K562 (cell line): ENCODE data around the gene CTNS. TPM values are rescaled to one million over a fixed set of nuclear protein-coding genes. Genes with fewer than 3 reads are reported as not detected.

Experiments used
- ATAC-seq: fragments of 200-7000 bp; cut with Tn5 transposase; 3 replicates; pipeline ENCODE4 v1.9.1; 2020; ENCODE audit warnings: moderate library complexity
- BruUV-seq: library from RNA; stranded (reverse); fragments of 400-500 nt; replicated peaks from 2 replicates; lab custom pipeline; 2021; lab: Mats Ljungman, UMichigan
- CTCF ChIA-PET: fragments of 300-600 bp; formaldehyde crosslinking; extraction: SDS; loops from one replicate; lab custom pipeline; 2021; ENCODE audit warnings: low intra/inter-chr PET ratio; lab: Yijun Ruan, JAX
- POLR2A ChIA-PET: fragments of 300-600, 350-650 bp; sonication (Branson Sonifier 250); formaldehyde crosslinking; extraction: SDS; loops from one replicate; lab custom pipeline; 2021; ENCODE audit warnings: antibody characterized with exemption, inconsistent platforms; lab: Yijun Ruan, JAX
- DNase-seq, 4 experiments: peaks; one replicate each; pipeline versions ENCODE4 v3.0.0 to v3.0.0-alpha.2; 2011 to 2018; ENCODE audit warnings: low spot score in 3 of 4, mixed read lengths in 3 of 4; ENCODE audit errors: extremely low read depth in 1 of 4
- FAIRE-seq: peaks from 2 replicates; lab custom pipeline; 2011; peaks lifted over from hg19 to GRCh38; lab: Jason Lieb, UNC
- H2AFZ ChIP-seq: 2 replicates; pipeline ENCODE4 v1.6.0; 2011; ENCODE audit warnings: low read depth, low read length, control low read depth, inconsistent platforms
- H3K27ac ChIP-seq: fragments of 200-600 bp; 3 replicates; pipeline ENCODE4 v1.8.0; 2011; ENCODE audit warnings: low read depth, mild to moderate bottlenecking, control low read depth, inconsistent platforms, low read length, moderate library complexity, mixed read lengths; ENCODE audit errors: extremely low read depth
- H3K27me3 ChIP-seq, 2 experiments: fragments of 300-600 bp in 1 of 2; 2 replicates in 1 of 2; 3 replicates in 1 of 2; pipeline versions ENCODE4 v1.6.0 to v1.8.0; 2011; ENCODE audit warnings: inconsistent platforms in 2 of 2, low read length in 2 of 2, mild to moderate bottlenecking in 1 of 2, mixed read lengths in 1 of 2, moderate library complexity in 1 of 2; ENCODE audit not compliant: control insufficient read depth in 2 of 2, insufficient read depth in 2 of 2
- H3K36me3 ChIP-seq: fragments of 300-600 bp; 3 replicates; pipeline ENCODE4 v1.8.0; 2011; ENCODE audit warnings: mild to moderate bottlenecking, low read length, inconsistent platforms; ENCODE audit not compliant: control insufficient read depth, insufficient read depth
- H3K4me1 ChIP-seq, 2 experiments: fragments of 200-600 bp in 1 of 2; replicated peaks in 1 of 2; 2 replicates in 1 of 2; 3 replicates in 1 of 2; pipeline versions ENCODE4 v1.5.1 to v1.8.0; 2011; ENCODE audit warnings: inconsistent platforms in 2 of 2, low read length in 2 of 2, mild to moderate bottlenecking in 1 of 2, mixed read lengths in 1 of 2, moderate library complexity in 1 of 2; ENCODE audit not compliant: control insufficient read depth in 2 of 2, insufficient read depth in 2 of 2
- H3K4me2 ChIP-seq: 2 replicates; pipeline ENCODE4 v1.6.1; 2011; ENCODE audit warnings: low read length, control low read depth, inconsistent platforms, mixed read lengths; ENCODE audit not compliant: insufficient read depth
- H3K4me3 ChIP-seq: fragments of 200-600 bp; sonication (generic), shearing (Covaris generic); 2 replicates; pipeline ENCODE4 v1.5.1; 2016; ENCODE audit warnings: control low read depth, inconsistent platforms
- H3K79me2 ChIP-seq: fragments of 200-600 bp; 3 replicates; pipeline ENCODE4 v1.8.0; 2011; ENCODE audit warnings: low read length, inconsistent platforms; ENCODE audit not compliant: control insufficient read depth, insufficient read depth
- H3K9ac ChIP-seq, 2 experiments: 2 replicates each; pipeline versions ENCODE4 v1.6.0 to v1.6.1; 2011; ENCODE audit warnings: low read depth in 2 of 2, low read length in 2 of 2, control low read depth in 1 of 2, inconsistent platforms in 1 of 2, mild to moderate bottlenecking in 1 of 2, mixed read lengths in 1 of 2; ENCODE audit not compliant: insufficient read depth in 1 of 2
- H3K9me1 ChIP-seq: one replicate; pipeline ENCODE4 v1.6.0; 2011; ENCODE audit warnings: inconsistent platforms, mild to moderate bottlenecking, low read length, moderate library complexity; ENCODE audit not compliant: control insufficient read depth, insufficient read depth
- H3K9me3 ChIP-seq: replicated peaks from 2 replicates; pipeline ENCODE4 v1.5.1; 2011; ENCODE audit warnings: low read depth, low read length, inconsistent platforms; ENCODE audit not compliant: control insufficient read depth, insufficient read depth
- H4K20me1 ChIP-seq: replicated peaks from 2 replicates; pipeline ENCODE4 v1.6.1; 2011; ENCODE audit warnings: low read length, inconsistent platforms, mixed read lengths; ENCODE audit not compliant: control insufficient read depth, insufficient read depth
- DACH1 ChIP-seq: fragments of 450-650 bp; IDR thresholded peaks from 2 replicates; pipeline ENCODE4 v1.6.1; 2018; ENCODE audit not compliant: partially characterized antibody
- LEF1 ChIP-seq: fragments of 450-650 bp; IDR thresholded peaks from 2 replicates; pipeline ENCODE4 v1.6.1; 2016; ENCODE audit warnings: mild to moderate bottlenecking
- RFX5 ChIP-seq: IDR thresholded peaks from 2 replicates; pipeline ENCODE4 v1.6.1; 2011; ENCODE audit warnings: low read depth, mild to moderate bottlenecking, improper control_type of control experiment, low read length
- RFX7 ChIP-seq: fragments of 250-450 bp; sonication (Bioruptor Pico); IDR thresholded peaks from 2 replicates; pipeline ENCODE4 v1.5.1; 2021; ENCODE audit warnings: mild to moderate bottlenecking
- TAF15 ChIP-seq: fragments of 200-400 bp; formaldehyde crosslinking; IDR thresholded peaks from 2 replicates; pipeline ENCODE4 v1.6.1; 2017; ENCODE audit warnings: mild to moderate bottlenecking, low read depth, low read length, moderate library complexity
- WGBS: fragments of 100-300 bp; shearing (Covaris generic); methylation state at CpG from one replicate; pipeline ENCODE4 v1.1.6; 2016; ENCODE audit warnings: low coverage, mixed read lengths; ENCODE audit not compliant: insufficient coverage; ENCODE audit errors: missing lambda C conversion rate; 5-methylcytosine and 5-hydroxymethylcytosine counted together
- in situ Hi-C: fragments of 300-500 bp; cut with MboI; formaldehyde crosslinking; loops from 4 replicates; pipeline ENCODE4 v1.15.0; 2018; ENCODE audit warnings: inconsistent platforms, mixed read lengths
- intact Hi-C: fragments of 100-400 bp; cut with micrococcal nuclease; formaldehyde crosslinking; loops from 2 replicates; pipeline ENCODE4 v1.14.2; 2022
- polyA plus RNA-seq, 8 experiments: library from polyadenylated mRNA; depleted of rRNA in 4 of 8; stranded (reverse) in 5 of 8; unstranded in 3 of 8; fragments of >200 nt; fragmentation: Nextera tagmentation in 2 of 8; fragmentation: Illumina TruSeq in 1 of 8; extraction: Ambion mirVana in 2 of 8; extraction: Trizol in 1 of 8; gene quantifications; 2 replicates each; pipeline versions ENCODE4 v1.2.1 to v1.2.3, GENCODE V29; 2011 to 2014; ENCODE audit warnings: inconsistent platforms in 1 of 8, missing spikeins in 1 of 8
- total RNA-seq, 7 experiments: library from RNA; depleted of rRNA in 6 of 7; stranded (reverse); fragments of >200 nt in 6 of 7; fragmentation: Illumina TruSeq in 2 of 7; extraction: Trizol in 2 of 7; gene quantifications; 2 replicates each; pipeline versions ENCODE4 v1.2.1 to v1.2.3, GENCODE V29; 2011 to 2021; ENCODE audit warnings: low replicate concordance in 1 of 7
- TF ChIP-seq, protein P1 (sequence below): sonication (generic); formaldehyde crosslinking; IDR thresholded peaks from 2 replicates; pipeline ENCODE4 v1.9.0; 2022; ENCODE audit warnings: mild to moderate bottlenecking, missing genetic modification reagents
- TF ChIP-seq, protein P2 (sequence below), 2 experiments: fragments of 450-650 bp; IDR thresholded peaks; 2 replicates each; pipeline ENCODE4 v1.6.1; 2018; ENCODE audit warnings: mild to moderate bottlenecking in 2 of 2, low read depth in 1 of 2; ENCODE audit not compliant: partially characterized antibody in 2 of 2
- TF ChIP-seq, protein P3 (sequence below): fragments of 450-650 bp; conservative IDR thresholded peaks from 2 replicates; pipeline ENCODE4 v1.6.1; 2016; ENCODE audit warnings: missing genetic modification characterization, low read depth, mild to moderate bottlenecking, control low read depth, missing compliant biosample characterization
- TF ChIP-seq, protein P4 (sequence below): fragments of 250-450 bp; sonication (Bioruptor Pico); IDR thresholded peaks from 2 replicates; pipeline ENCODE4 v1.9.0; 2021; ENCODE audit warnings: mild to moderate bottlenecking
- TF ChIP-seq, protein P5 (sequence below): IDR thresholded peaks from 2 replicates; pipeline ENCODE4 v1.6.1; 2012; ENCODE audit warnings: low read depth, low read length, improper control_type of control experiment, borderline replicate concordance

The CTNS gene
- total and polyA plus RNA-seq, 9 of the 15 experiments (the other 6 are each of a cell fraction or from before 2014, with no cell fraction given), result 0.66 to 8.4 (median 4.9) TPM

DNA sequence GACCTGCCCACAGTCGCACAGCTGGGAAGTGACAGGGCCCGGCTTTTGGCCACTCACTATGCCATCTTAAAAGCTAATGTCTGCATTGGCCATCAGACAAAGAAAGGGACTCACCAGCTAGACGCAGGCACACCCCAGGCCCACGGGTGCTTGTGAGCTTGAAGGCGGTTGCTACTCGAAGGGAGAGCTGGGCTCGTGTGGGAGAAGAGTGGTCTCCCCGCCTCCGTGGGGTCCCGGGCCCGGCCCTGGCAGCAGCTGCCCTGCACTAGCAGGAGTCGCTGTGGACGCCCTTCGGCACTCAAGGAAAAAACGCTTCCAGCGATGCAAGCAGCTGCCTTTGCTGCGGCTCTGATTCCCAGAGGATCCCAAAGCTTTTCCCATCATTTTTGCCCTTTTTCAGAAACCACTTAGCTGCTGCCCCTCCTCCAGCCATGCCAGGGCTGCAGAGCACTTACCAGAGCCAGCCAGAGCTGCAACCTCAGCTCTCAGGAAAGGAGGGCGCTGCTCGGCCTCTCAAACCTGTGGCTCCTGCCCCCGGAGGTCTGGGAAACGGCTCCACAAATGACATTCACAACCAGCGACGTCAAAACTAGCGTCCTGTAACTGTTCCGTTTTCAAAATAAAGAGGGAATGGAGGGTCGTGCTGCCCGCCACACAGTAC lies 39.6 kb upstream of the CTNS start:
- Histone ChIP-seq H3K9ac (no peak overlapping the region), H3K36me3 (no peaks in the 10 kb centered on the region), H3K9me1 (no peaks in the 10 kb centered on the region), H4K20me1 (peaks cover 5% of the 10 kb centered on the region), H3K79me2 (no peaks in the 10 kb centered on the region), H3K4me2 (no peak overlapping the region), H3K27me3 (peaks cover 14 to 50% of the 10 kb centered on the region in 2 experiments; a peak in 3 of 5 replicates), H3K9me3 (no peaks in the 10 kb centered on the region), H3K4me1 (peaks cover 0 to 4% of the 10 kb centered on the region in 2 experiments; a peak in 1 of 5 replicates), H3K27ac (no peak overlapping the region), H2AFZ (no peak overlapping the region)
- BruUV-seq, result no TSS peak
- POLR2A ChIA-PET, result interaction anchor here (0.6 kb wide), 1 partner anchor 21 kb away, joined by 3 read pairs; no protein-coding TSS in a partner anchor
- CTCF ChIA-PET, result no interaction called here
- FAIRE-seq, result no peak
- intact Hi-C loops, result no loop called here
- in situ Hi-C loops, result no loop called here
- no peak for DNase-seq
- WGBS, result 6% methylated on average over 20 of the region's 27 CpGs
- TF ChIP-seq LEF1, result no peak
- TF ChIP-seq, protein P1, sequence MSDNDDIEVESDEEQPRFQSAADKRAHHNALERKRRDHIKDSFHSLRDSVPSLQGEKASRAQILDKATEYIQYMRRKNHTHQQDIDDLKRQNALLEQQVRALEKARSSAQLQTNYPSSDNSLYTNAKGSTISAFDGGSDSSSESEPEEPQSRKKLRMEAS (CRISPR knock-in tag), result no peak
- TF ChIP-seq, protein P2, sequence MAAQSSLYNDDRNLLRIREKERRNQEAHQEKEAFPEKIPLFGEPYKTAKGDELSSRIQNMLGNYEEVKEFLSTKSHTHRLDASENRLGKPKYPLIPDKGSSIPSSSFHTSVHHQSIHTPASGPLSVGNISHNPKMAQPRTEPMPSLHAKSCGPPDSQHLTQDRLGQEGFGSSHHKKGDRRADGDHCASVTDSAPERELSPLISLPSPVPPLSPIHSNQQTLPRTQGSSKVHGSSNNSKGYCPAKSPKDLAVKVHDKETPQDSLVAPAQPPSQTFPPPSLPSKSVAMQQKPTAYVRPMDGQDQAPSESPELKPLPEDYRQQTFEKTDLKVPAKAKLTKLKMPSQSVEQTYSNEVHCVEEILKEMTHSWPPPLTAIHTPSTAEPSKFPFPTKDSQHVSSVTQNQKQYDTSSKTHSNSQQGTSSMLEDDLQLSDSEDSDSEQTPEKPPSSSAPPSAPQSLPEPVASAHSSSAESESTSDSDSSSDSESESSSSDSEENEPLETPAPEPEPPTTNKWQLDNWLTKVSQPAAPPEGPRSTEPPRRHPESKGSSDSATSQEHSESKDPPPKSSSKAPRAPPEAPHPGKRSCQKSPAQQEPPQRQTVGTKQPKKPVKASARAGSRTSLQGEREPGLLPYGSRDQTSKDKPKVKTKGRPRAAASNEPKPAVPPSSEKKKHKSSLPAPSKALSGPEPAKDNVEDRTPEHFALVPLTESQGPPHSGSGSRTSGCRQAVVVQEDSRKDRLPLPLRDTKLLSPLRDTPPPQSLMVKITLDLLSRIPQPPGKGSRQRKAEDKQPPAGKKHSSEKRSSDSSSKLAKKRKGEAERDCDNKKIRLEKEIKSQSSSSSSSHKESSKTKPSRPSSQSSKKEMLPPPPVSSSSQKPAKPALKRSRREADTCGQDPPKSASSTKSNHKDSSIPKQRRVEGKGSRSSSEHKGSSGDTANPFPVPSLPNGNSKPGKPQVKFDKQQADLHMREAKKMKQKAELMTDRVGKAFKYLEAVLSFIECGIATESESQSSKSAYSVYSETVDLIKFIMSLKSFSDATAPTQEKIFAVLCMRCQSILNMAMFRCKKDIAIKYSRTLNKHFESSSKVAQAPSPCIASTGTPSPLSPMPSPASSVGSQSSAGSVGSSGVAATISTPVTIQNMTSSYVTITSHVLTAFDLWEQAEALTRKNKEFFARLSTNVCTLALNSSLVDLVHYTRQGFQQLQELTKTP (IDR thresholded peaks at IDR 0.05; ENCODE audit: low read depth in 1 of 2, partially characterized antibody in 2 of 2), result no peak
- no peak for TF ChIP-seq RFX7 (CRISPR knock-in tag)
- TF ChIP-seq, protein P3, sequence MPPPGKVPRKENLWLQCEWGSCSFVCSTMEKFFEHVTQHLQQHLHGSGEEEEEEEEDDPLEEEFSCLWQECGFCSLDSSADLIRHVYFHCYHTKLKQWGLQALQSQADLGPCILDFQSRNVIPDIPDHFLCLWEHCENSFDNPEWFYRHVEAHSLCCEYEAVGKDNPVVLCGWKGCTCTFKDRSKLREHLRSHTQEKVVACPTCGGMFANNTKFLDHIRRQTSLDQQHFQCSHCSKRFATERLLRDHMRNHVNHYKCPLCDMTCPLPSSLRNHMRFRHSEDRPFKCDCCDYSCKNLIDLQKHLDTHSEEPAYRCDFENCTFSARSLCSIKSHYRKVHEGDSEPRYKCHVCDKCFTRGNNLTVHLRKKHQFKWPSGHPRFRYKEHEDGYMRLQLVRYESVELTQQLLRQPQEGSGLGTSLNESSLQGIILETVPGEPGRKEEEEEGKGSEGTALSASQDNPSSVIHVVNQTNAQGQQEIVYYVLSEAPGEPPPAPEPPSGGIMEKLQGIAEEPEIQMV (tag), result no peak
- TF ChIP-seq RFX5, result no peak
- TF ChIP-seq, protein P4, sequence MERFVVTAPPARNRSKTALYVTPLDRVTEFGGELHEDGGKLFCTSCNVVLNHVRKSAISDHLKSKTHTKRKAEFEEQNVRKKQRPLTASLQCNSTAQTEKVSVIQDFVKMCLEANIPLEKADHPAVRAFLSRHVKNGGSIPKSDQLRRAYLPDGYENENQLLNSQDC (CRISPR knock-in tag), result no peak
- no peak for TF ChIP-seq DACH1
- TF ChIP-seq TAF15, result no peak
- TF ChIP-seq, protein P5, sequence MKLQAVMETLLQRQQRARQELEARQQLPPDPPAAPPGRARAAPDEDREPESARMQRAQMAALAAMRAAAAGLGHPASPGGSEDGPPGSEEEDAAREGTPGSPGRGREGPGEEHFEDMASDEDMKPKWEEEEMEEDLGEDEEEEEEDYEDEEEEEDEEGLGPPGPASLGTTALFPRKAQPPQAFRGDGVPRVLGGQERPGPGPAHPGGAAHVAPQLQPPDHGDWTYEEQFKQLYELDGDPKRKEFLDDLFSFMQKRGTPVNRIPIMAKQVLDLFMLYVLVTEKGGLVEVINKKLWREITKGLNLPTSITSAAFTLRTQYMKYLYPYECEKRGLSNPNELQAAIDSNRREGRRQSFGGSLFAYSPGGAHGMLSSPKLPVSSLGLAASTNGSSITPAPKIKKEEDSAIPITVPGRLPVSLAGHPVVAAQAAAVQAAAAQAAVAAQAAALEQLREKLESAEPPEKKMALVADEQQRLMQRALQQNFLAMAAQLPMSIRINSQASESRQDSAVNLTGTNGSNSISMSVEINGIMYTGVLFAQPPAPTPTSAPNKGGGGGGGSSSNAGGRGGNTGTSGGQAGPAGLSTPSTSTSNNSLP, result no peak
- TF ChIP-seq, all 486 proteins: peak for 0
- no peak overlapping the region for H3K4me3 ChIP-seq
- ATAC-seq, result no peak
